HG03439 (cell line): ENCODE results near the gene MTMR11.

Experiments used
- ATAC-seq: cut with Tn5 transposase; IDR thresholded peaks from one replicate; pipeline ENCODE4 v1.9.1; 2021; ENCODE audit warnings: mild to moderate bottlenecking, moderate library complexity; ENCODE audit not compliant: unreplicated experiment

MTMR11 gene

DNA sequence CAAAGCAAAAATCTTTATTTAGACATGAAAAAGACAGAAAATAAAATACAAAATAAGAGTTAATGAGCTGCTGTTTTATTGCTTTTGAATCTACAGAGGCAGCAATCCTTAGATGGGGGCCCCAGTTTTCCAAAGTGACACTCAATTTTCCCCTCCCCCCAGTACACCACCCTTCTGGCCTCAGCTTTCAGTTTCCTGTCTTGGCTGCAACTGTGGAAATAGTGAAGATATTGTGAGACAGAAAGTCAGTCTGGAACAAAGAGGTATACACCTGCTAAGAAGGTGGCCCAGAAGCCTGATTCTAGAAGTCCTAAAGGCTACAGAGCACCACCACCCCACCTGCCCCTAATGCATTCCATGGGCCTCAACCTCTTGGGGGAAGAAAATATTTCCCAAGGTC, 1.1 kb upstream of the MTMR11 start:
- ATAC-seq = no peak

DNA sequence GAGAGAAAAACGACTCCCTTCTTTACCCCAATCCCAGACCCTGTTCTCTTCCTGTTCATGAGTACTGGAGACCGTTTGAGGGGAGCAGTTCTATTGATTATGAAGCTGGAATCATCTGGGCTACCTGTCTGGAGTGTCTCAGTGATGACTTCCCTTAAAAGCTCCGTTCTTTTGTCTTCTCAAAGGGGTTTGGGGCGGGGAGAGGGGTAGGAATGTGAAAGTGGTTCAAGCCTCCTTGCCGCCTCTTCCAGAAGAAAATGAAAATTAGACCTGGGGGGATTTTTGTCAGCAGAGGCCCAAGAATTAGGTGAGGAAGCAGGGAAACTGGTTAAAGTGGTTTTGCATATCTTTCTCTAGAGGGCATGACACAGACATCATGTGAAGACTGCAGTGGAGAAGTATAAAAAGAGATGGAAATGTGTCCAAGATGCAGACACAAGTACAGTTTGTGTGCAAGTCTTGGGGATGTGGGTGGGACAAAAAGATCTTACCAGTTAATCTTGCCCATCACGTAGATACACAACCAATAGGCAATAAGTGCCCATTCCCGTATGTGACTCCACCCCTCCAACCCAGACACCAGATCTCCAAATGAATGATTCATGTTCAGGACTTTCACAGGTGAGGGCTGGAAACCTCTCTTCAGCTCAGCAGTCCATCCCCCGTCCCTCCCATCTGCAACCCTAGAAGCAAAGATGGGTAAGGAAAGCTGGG, 470 bp upstream of the MTMR11 start:
- no peak for ATAC-seq

DNA sequence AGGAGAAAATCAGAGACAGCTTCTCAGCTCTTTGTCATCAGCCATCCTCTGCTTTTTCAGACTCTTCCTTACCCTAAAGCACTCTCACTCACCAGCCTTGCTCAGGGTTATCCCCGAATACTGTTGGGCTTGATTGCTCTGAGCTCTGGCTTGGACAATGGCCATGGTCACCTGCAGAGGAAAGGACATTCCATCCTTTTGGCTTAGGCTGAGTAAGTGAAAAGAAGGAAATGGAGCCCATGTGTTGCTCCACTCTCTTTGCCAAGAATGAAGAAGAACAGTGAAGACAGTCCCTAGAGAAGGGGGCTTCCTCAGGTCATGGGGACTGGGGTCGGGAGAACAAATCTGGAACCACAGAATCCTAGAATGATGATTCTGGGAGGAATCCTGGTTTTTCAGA, 2.3 kb downstream of the MTMR11 start:
- no peak for ATAC-seq

DNA sequence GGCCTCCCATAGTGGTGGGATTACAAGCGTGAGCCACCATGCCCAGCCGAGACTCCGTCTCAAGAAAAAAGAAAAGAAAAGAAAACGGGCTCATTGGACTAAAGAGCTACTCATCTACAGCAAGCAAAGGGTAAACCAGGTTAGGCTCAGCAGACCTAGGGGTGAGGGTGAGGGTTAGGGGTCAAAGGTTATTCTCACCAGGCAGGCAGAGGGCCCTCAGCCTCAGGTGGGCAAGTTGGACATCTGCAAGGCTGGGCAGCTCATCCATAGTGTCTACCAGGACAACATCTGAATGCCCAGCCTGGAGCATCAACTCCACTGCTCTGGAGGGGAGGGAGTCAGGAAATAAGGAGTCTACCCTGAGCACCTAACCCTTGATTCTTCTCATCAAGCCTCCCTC, 3.5 kb downstream of the MTMR11 start:
- no peak for ATAC-seq

DNA sequence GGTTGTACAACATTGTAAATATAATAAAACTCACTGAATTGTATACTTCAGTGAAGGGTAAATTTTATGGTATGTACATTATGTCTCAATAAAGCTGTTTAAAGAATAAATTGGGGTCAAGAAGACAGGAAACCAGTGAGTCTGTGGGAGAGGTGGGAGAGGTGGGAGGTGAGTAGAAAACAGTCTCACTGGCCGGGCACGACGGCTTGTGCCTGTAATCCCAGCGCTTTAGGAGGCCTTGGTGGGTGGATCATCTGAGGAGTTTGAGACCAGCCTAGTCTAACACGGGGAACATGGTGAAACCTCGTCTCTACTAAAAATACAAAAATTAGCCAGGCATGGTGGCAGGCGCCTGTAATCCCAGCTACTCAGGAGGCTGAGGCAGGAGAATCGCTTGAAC, 4.2 kb downstream of the MTMR11 start:
- ATAC-seq = no peak

DNA sequence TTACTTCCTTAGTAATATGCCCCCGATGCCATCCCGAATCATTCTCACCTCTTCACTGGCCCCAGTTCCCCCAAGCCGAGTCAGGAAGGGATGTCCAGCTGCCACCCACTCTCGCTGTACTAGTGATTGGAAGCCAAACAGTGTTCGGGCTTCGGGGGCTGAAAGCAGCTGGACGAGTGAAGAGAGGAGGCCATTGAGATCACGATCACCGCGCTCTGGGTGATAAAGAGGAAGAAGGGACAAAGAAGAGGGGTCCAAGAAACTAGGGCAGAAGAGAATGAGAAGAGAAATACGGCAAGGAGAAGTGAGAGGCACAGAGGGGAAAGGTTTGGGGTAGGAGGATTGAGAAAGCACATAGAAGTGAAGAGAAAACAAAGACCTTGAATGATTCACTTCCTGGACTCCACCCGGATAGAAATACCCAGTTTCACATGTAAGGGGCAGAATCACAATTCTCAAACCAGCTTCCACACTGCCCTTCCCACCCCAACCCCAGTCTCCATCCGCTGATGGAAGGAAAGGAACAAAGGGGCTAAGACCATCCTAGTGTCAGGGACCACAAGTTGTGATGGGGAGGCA, 5.4 kb downstream of the MTMR11 start:
- ATAC-seq = no peak

DNA sequence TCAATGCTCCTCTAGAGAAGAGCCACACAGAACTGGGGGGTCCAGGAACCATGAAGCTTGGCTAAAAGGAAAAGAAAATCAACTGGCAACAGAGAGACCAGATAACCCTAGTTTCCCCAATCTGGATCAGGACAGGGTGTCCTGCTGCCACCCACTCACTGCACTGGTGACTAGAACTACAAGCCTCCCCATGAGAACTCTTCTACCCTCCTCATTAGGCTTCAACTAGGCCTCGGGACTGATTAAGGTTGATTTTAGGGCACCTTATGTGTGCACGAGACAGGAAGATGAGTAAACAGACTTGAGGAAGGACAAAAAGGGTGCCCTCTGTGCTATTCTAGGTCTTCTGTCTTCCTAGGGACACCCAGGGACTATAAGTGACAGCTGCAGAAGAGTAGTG, 6.8 kb downstream of the MTMR11 start:
- ATAC-seq = no peak

DNA sequence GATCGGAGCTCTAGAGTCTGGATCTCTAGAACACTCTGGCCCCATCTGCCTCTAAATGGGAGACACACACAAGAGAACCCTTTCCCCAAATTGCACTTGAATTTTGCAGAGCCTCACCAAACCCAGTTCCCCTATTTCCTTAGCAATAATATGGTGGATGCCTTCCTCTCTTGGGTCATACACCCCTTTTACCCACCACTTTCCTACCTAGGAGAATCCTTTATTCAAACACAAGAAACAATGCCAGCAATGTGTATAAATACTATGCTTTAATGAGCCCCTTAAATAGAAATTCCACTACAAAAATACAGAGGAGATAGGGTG, 8.3 kb downstream of the MTMR11 start:
- ATAC-seq = no peak

DNA sequence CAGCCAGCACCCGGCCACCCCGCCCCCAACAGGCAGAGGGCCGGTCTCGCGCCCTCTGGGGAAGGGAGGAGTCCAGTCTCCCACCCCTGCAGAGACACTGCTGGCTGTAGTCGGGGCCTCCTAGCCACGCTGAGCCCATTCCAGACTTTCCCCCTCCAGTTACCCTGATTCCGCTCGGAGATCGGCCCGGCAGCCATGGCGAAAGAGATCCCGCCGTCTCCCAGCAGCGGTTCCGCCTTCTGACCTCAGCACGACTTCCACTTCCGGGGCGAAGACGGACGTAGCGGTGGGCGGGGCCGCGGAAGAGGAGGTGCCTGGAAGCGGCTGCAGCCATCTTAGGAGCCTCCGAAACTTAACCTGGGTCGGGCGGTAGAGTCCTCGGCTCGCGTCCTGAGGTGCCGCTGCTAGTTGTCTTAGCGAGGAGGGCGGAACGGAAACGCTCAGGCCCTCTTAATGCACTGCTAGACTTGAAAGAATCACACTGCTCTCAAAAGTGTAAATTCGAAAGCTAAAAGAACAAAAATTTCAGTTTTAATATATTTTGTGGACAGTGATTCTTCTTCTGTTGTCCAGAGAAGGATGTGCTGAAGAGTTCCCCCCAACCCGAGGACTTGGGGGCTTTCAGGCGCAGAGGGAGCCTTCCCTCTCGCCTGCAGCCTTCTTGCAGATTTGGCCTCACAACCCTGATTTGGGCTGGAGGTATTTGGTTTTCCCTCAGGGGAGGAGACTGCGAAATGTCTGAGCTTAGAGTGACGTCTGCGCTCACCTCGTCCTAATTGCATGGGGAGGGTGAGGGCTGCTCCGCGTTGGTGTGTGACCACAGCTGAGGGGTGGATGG, 8.9 kb downstream of the MTMR11 start, which contains the start of gene SF3B4:
Gene SF3B4 (minus strand): TSS at position 241 of the 838 bp plus-strand sequence. CDS start 44 bp downstream, at position 197.
- ATAC-seq = peak; percentile 88

DNA sequence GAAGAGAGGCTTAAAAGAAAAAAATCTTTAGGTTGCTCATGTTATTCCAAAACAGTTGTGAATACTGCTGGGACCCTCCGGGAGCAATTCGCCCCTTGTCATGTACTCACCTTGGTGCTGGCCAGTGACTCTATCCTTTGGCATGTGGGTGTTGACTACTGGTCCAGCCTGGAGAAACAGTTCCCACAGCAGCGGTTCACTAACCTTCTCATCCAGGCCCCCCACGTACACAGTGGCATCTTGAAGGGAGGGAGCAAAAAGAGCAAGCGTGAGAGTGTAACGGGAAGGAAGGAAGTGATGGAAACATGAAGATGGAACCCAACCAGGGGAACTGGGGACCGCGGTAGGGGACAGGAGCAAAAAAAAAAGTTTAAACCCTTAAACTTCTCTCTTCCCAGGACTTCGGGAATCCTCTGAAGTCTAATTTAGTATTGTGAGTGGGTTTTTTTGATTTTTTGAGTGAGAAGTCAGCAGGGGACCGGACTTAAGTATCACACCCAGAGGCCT, 9.6 kb downstream of the MTMR11 start:
- no peak for ATAC-seq

DNA sequence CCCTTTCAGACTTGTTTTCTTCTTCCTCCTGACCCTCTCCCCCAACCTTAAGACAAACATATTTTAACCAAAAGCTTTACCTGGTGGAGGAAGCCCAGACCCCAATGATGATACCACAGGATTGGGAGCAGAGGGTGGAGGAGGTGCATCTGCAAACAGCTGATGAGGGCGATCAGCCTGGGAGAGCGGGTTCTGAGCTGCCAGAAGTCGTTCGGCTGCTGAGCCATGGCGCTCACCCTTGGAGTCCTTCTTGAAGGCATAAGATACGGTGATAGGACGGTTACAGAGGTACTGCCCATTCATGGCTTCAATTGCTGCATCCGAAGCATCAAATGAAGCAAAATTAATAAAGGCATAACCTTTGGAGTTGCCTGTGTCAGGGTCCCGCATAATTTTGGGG, 10.4 kb downstream of the MTMR11 start:
- ATAC-seq = no peak

DNA sequence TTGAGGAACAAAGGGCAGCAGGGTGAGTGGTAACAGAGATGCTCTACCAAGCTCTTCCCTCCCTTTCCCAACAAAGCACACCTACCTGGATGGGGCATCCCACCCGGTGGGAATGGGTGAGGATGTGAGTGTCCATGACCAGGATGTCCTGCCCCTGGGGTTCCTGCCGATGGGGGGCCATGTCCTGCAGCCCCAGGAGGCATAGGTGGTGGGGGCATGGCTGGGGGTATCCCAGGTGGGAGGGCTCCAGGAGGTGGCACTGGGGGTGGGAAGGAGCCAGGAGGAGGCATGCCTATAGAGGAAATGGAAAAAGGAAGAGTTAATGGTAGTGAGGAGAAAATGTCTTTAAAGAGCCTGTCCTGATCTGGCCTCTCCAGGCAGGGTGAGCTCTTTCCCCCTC, 10.9 kb downstream of the MTMR11 start:
- no peak for ATAC-seq

DNA sequence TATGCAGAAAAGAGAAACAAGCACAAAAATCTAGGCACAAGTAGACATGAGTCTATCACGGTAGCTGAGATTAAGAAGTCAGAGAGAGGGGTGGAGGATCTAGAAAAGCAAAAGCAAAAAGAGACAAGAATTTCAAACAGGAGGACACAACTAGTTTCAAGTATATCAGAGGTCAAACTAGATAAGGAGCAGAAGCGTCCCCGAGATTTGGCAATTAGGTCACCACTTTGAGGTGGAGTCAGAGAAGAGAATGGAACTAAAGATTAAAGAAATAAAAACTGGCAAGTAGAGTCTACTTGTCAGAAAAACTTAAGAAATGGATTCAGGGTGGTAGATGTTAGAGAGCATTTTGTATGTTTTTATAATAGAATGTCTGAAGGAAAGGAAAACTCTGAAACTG, 11.3 kb downstream of the MTMR11 start:
- no peak for ATAC-seq

DNA sequence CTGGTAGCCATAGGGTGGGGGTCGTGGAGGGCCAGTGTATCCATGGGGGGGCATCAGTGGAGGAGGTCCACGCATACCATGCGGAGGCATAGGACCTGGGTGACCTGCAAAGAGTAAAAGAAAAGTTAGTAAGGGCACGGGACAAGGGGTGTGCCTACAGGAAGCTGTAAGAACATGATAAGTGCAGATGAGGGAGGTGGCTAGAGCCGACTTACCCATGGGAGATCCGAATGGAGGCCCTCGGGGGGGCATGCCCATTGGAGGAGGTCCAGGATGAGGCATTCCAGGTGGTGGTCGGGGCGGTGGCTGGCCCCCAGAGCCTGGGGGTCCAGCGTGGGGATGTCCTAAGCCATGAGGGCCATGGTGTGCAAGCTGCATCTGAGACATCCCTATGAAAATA, 13.1 kb downstream of the MTMR11 start:
- ATAC-seq = no peak

DNA sequence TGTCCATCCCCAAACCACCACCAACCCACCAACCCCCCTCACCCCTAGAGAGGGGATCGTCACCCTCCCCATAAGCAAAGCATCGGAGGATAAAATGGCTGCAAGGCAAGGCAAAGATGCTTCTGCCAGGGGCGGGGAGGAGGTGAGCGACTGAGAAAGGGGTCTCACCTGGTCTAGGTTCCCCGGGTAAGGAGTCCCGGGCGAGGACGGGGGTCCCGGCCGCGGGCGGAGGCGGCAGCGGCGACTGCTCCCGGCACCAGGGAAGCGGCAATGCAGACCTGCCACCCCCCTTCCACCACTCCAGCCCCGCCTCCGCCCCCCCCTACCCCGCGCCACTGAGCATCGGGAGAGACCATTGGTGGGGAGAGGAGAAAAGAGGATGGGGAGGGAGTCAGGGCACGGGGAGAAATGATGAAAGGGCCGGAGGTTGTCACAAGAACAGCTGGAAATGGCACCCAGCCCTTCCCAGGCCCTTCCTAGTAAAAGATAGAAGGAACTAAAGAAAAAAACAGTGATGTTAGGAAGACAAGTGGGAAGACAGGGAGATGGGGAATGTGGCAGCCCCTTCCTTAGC, 19.0 kb downstream of the MTMR11 start, which contains the start of gene SV2A:
Gene SV2A (minus strand): TSS at position 274 of the 574 bp plus-strand sequence. CDS start 4,004 bp downstream, outside the sequence.
- no peak for ATAC-seq

DNA sequence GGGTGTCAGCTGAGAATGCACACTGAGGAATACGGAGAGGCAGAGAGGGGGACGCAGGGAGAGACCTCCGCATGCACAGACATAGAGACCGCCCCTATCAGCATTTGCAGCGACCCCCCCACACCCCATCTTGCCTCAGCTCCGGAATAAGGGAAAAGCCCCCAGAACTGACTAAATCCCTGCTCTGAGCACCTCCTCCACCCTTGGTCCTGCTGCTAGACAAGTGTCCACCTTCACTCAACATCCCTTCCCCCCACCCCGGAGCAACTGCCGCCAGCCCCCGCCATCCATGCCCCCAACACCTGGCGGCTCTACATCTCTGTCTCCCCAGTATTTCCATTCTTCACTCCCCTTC, 19.8 kb downstream of the MTMR11 start:
- ATAC-seq = no peak

DNA sequence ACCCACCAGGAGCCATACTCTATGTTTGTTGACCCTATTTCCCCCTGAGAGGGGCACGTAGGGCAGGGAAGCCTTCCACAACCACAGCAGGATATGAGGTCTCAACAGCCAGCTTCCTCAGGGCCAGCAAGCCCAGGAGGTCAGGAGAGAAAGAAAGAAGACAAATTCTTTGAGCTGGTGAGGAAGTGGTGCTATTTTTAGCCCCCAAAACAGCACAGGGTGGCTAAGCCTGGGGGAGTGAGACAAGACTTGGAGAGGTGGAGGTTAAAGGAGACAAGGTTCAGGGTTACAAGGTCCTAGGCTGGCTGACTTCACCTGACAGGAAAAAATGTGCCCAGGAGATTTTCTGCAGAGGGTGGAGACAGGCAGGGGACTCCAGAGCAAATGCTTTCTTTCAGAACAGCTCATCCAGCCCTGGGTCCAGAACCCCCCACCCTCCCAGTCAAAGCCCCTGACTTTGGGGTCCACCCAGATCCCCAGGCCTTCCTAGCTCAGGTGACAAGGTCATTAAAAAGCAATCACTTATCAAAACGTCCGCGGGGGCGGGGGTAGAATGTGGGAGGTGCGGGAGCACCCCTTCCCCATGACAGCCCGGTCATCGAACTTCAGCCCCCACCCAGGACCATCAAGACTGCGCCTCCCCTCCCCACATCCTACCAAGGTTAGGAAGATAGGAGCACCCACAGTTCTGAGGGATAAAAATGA, 20.3 kb downstream of the MTMR11 start:
- no peak for ATAC-seq

DNA sequence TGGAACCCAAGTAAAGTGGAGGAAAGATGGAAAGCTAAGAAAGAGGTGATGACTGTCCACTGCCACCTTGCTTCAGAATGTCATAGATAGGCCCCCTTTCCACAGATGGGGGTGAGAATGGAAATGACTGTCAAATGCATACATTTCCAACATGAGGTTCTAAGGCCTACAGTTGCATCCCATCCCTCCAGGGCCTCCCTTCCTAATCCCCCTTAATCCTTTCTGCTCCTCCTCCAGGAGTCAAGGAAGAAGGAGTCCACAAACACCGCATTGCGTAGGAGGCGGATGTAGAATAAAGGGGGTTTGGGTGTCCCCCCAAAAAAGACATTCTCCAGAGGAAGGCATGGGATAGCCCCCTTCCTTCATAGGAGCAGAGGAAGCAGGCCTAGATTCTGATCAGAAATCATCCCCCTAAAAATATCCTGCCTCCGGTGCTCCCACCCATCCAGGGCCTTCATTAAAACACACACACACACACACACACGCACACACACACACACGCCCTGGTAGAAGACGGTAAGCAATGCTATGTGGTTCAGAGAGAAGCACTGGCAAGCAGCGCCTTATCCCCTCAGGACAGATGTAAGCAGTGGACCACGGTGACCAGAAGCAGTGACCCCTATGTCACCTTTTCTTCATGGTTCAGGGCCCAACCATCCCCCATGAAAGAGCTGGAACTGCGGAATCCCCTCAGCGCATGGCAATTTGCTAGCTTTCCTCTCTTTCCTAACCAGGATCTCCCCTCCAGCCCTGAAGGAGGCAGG, 21.1 kb downstream of the MTMR11 start:
- ATAC-seq = no peak

DNA sequence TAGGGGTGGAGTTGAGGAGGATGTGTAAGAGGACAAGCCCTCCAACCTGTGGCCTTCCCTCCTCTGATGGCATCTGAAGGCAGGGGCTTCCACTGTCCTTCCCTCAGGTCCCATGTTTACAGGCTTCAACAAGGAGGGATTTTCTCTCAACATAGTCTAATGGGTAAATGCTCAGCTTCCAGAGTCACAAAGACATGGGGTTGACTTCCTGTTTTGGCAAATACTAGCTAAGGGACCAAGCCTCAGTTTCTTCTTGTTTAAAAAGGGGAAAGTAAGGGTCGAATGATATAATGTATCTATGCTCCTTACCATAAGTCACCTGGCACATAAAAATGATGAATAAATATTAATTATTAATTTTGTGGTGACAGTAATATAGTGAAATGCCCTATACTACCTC, 22.1 kb downstream of the MTMR11 start:
- ATAC-seq = no peak

DNA sequence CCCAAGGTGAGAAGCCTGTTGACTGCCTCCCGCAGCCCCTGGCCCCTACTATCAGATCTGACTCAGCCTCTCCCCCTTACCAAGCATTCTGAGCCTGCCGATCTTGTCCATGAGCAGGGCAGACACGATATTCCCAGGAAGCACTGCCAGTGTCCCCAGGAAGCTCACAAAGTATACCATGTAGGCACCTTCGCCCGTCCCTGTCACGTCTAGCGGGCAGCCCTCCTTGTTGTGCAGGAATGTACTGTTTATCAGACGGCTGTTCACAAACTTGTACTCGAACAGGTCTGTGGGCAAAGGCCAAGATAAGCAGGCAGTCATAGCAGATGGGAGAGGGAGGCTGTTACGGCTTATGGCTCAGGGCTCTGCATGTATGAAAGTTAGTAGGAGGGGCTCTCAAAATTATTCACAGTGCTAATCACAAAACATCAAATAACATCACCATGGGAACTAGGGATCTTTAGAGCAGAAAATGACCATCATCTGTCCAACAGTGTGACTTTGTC, 30.1 kb downstream of the MTMR11 start:
- ATAC-seq = no peak
